Neural progenitor cell (in vitro differentiated cells): ENCODE measurements around the gene FAM149A. TPM values are rescaled to one million over a fixed set of nuclear protein-coding genes. Genes with fewer than 3 reads are reported as not detected.

Experiments used
- DNase-seq: peaks from one replicate; pipeline ENCODE4 v3.0.0-alpha.2; 2016; ENCODE audit warnings: low spot score
- H2AFZ ChIP-seq: fragments of 200-600 bp; sonication (generic); replicated peaks from 2 replicates; pipeline ENCODE4 v1.6.1; 2016; ENCODE audit warnings: antibody characterized with exemption
- H3F3A ChIP-seq: fragments of 200-600 bp; sonication (generic); 2 replicates; pipeline ENCODE4 v1.6.1; 2016; ENCODE audit warnings: antibody characterized with exemption, low read depth
- H3K27ac ChIP-seq: fragments of 200-600 bp; sonication (generic); 2 replicates; pipeline ENCODE4 v1.5.1; 2016; ENCODE audit warnings: mild to moderate bottlenecking
- H3K27me3 ChIP-seq: fragments of 200-600 bp; sonication (generic); 2 replicates; pipeline ENCODE4 v1.6.1; 2016; ENCODE audit warnings: mild to moderate bottlenecking, moderate library complexity
- H3K36me3 ChIP-seq: fragments of 200-600 bp; sonication (generic); 2 replicates; pipeline ENCODE4 v1.5.1; 2016
- H3K4me1 ChIP-seq: fragments of 200-600 bp; sonication (generic); 2 replicates; pipeline ENCODE4 v1.6.1; 2016; ENCODE audit warnings: mixed run types
- H3K4me2 ChIP-seq: fragments of 200-600 bp; sonication (generic); 2 replicates; pipeline ENCODE4 v1.6.1; 2016
- H3K4me3 ChIP-seq: fragments of 200-600 bp; sonication (generic); 2 replicates; pipeline ENCODE4 v1.5.1; 2016
- H3K79me2 ChIP-seq: fragments of 200-600 bp; sonication (generic); 2 replicates; pipeline ENCODE4 v1.6.1; 2016; ENCODE audit warnings: low read depth
- H3K9ac ChIP-seq: fragments of 200-600 bp; sonication (generic); 2 replicates; pipeline ENCODE4 v1.6.1; 2016
- H3K9me3 ChIP-seq: fragments of 200-600 bp; sonication (generic); 2 replicates; pipeline ENCODE4 v1.5.1; 2016; ENCODE audit warnings: low read depth
- H4K20me1 ChIP-seq: fragments of 200-600 bp; sonication (generic); 2 replicates; pipeline ENCODE4 v1.6.1; 2016; ENCODE audit warnings: low read depth
- H3K27ac Mint-ChIP-seq: 3 replicates; pipeline ENCODE4 v1.8.0; 2021; ENCODE audit warnings: mixed read lengths
- H3K27me3 Mint-ChIP-seq: 2 replicates; pipeline ENCODE4 v1.8.0; 2022; ENCODE audit warnings: low read depth, mild to moderate bottlenecking, inconsistent platforms, moderate library complexity, mixed read lengths; ENCODE audit not compliant: insufficient read depth
- H3K36me3 Mint-ChIP-seq: 3 replicates; pipeline ENCODE4 v1.8.0; 2021; ENCODE audit warnings: mixed read lengths
- H3K4me1 Mint-ChIP-seq: 3 replicates; pipeline ENCODE4 v1.8.0; 2021; ENCODE audit warnings: mixed read lengths
- H3K4me3 Mint-ChIP-seq: 3 replicates; pipeline ENCODE4 v1.8.0; 2021; ENCODE audit warnings: mild to moderate bottlenecking, moderate library complexity, mixed read lengths
- H3K9me3 Mint-ChIP-seq: 3 replicates; pipeline ENCODE4 v1.8.0; 2020; ENCODE audit warnings: mixed read lengths
- CTCF ChIP-seq: fragments of 200-600 bp; sonication (generic); IDR thresholded peaks from 2 replicates; pipeline ENCODE4 v1.5.1; 2017; ENCODE audit warnings: antibody characterized with exemption, mild to moderate bottlenecking
- EZH2 ChIP-seq: fragments of 200-600 bp; sonication (generic); IDR thresholded peaks from 2 replicates; pipeline ENCODE4 v1.6.1; 2017; ENCODE audit warnings: antibody characterized with exemption, mild to moderate bottlenecking, moderate library complexity
- EZH2phosphoT487 ChIP-seq: fragments of 200-600 bp; sonication (generic); IDR thresholded peaks from 2 replicates; pipeline ENCODE4 v1.6.1; 2017; ENCODE audit warnings: antibody characterized with exemption
- total RNA-seq: library from RNA; depleted of rRNA; stranded (reverse); fragments of >200 nt; gene quantifications from 2 replicates; pipeline ENCODE4 v1.2.3, GENCODE V29; 2015; ENCODE audit warnings: low replicate concordance

The FAM149A gene
- total RNA-seq, 1 donor from 2014 or later, result 4.6 TPM

- no peaks in the 10 kb centered on the region for H3K9me3 ChIP-seq
- Mint-ChIP-seq H3K4me1 (peaks cover 11% of the 10 kb centered on the region), H3K9me3 (peaks cover 2% of the 10 kb centered on the region), H3K4me3 (no peak overlapping the region), H3K27me3 (peaks cover 3% of the 10 kb centered on the region), H3K36me3 (no peaks in the 10 kb centered on the region), H3K27ac (no peak overlapping the region)
- no peak overlapping the region for H3K9ac ChIP-seq
- no peak for TF ChIP-seq EZH2
- TF ChIP-seq EZH2phosphoT487, result no peak
- no peak for TF ChIP-seq CTCF
- H2AFZ ChIP-seq, result no peak overlapping the region
- H3K4me1 ChIP-seq, result peaks cover 9% of the 10 kb centered on the region
- H3K4me3 ChIP-seq, result no peak overlapping the region
- no peaks in the 10 kb centered on the region for H3K79me2 ChIP-seq
- H3K4me2 ChIP-seq, result no peak overlapping the region
- DNase-seq, result no peak
- H3F3A ChIP-seq, result no peaks in the 10 kb centered on the region
- no peaks in the 10 kb centered on the region for H4K20me1 ChIP-seq
- no peak overlapping the region for H3K27ac ChIP-seq
- H3K27me3 ChIP-seq, result no peaks in the 10 kb centered on the region
- H3K36me3 ChIP-seq, result no peaks in the 10 kb centered on the region
Measured at GRCh38 chr4:186069729-186070128, 34.8 kb upstream of the FAM149A start.

GRCh38 chr4:186072516-186072915, 32.0 kb upstream of the FAM149A start:
- no peak overlapping the region for H3K4me3 Mint-ChIP-seq
- Histone ChIP-seq H3K9ac (no peak overlapping the region), H3K36me3 (no peaks in the 10 kb centered on the region), H3K27ac (no peak overlapping the region), H3F3A (no peaks in the 10 kb centered on the region), H3K4me1 (peaks cover 9% of the 10 kb centered on the region), H3K27me3 (no peaks in the 10 kb centered on the region), H4K20me1 (no peaks in the 10 kb centered on the region), H3K79me2 (no peaks in the 10 kb centered on the region), H2AFZ (no peak overlapping the region), H3K4me2 (no peak overlapping the region), H3K4me3 (no peak overlapping the region), H3K9me3 (no peaks in the 10 kb centered on the region)
- no peak overlapping the region for H3K27ac Mint-ChIP-seq
- peaks cover 2% of the 10 kb centered on the region for H3K9me3 Mint-ChIP-seq
- no peaks in the 10 kb centered on the region for H3K27me3 Mint-ChIP-seq
- no peak for DNase-seq
- TF ChIP-seq CTCF (no peak), EZH2phosphoT487 (no peak), EZH2 (no peak)
- H3K4me1 Mint-ChIP-seq, result peaks cover 11% of the 10 kb centered on the region
- H3K36me3 Mint-ChIP-seq, result no peaks in the 10 kb centered on the region

- H3K4me1 ChIP-seq, result peaks cover 5% of the 10 kb centered on the region
- H3K4me3 ChIP-seq, result no peak overlapping the region
- TF ChIP-seq EZH2, result no peak
- no peak for TF ChIP-seq EZH2phosphoT487
- no peak for TF ChIP-seq CTCF
- H3K36me3 ChIP-seq, result no peaks in the 10 kb centered on the region
- H3K27me3 ChIP-seq, result no peaks in the 10 kb centered on the region
- H3K79me2 ChIP-seq, result no peaks in the 10 kb centered on the region
- no peaks in the 10 kb centered on the region for H3K27me3 Mint-ChIP-seq
- DNase-seq, result no peak
- no peak overlapping the region for H3K4me2 ChIP-seq
- H3F3A ChIP-seq, result peaks cover 5% of the 10 kb centered on the region
- H3K9me3 Mint-ChIP-seq, result peaks cover 2% of the 10 kb centered on the region
- H3K9me3 ChIP-seq, result no peaks in the 10 kb centered on the region
- no peak overlapping the region for H2AFZ ChIP-seq
- peaks cover 8% of the 10 kb centered on the region for H3K4me1 Mint-ChIP-seq
- no peak overlapping the region for H3K27ac Mint-ChIP-seq
- H3K27ac ChIP-seq, result no peak overlapping the region
- H3K36me3 Mint-ChIP-seq, result no peaks in the 10 kb centered on the region
- no peak overlapping the region for H3K9ac ChIP-seq
- H3K4me3 Mint-ChIP-seq, result no peak overlapping the region
- H4K20me1 ChIP-seq, result no peaks in the 10 kb centered on the region
Measured at GRCh38 chr4:186074189-186074588, 30.3 kb upstream of the FAM149A start.
